Stimulated activated CD4-positive, alpha-beta T cell treated with anti-CD3 and anti-CD28 coated beads, Interleukin-4, amount 100 ng/mL, for 48 hours (primary cell): ENCODE measurements around the gene NLGN1.
"Not testable (repeated sequence)": the region's sequence is repeated elsewhere in the genome, so short reads cannot be mapped to it uniquely, and the experiment has no call there.

Source experiments
- DNase-seq, 2 donors: peaks; one replicate each; pipeline ENCODE4 v3.0.0-alpha.2; 2020; ENCODE audit warnings: low read depth in 2 of 2

NLGN1 gene

DNA sequence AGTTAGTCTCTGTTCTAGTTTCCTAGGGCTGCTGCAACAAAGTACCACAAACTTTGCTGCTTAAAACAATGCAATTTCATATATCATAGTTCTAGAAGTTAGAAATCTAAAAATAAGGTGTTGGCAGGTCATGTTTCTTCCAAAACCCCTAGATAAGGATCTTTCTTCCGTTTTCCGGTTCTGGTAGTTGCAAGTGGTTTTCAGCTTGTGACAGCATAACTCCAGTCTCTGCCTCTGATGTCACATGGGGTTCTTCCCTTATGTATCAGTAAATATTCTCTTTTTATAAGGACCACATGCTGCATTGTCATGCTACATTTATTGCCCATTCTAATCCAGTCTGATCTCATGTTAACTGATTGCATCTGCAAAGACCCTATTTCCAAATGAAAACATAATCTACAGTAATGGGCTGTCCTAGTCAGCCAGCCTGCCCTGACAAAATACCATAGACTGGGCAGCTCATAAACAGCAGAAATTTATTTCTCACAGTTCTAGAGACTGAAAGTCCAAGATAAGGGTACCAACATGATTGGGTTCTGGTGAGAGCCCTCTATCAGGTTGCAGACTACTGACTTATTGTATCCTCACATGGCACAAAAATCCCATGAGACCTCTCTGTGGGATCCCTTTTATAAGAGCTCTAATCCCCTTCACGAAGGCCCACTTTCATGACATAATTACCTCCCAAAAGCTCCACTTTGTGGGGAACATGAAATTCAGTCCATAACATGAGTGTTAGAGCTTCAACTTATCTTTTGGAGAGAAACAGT lies 819.6 kb downstream of the NLGN1 start:
- no peak for DNase-seq

GRCh38 chr3:174218016-174218415 lies 820.5 kb downstream of the NLGN1 start:
- DNase-seq, result no peak

DNA sequence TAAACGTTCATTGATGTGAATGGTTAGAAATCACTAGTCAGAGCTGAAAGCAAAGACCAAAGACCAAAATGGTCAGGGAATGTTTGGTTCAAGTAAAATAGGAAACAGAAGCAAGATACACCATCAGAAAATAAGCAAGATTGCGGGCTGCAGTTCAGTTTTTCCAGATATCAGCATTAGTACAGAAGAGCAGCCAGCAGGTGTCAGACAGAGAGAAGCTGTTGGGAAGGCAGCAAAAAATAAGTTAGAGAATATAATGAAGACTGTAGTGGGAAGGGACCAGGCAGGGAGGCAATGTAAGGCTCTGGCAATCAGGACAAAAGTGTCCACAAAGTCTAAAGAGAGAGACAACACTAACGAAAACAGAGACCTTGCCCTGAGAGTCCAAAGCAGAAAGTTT lies 822.2 kb downstream of the NLGN1 start:
- no peak for DNase-seq

- DNase-seq, result no peak
Measured at GRCh38 chr3:174220775-174221554, 823.4 kb downstream of the NLGN1 start.

DNA sequence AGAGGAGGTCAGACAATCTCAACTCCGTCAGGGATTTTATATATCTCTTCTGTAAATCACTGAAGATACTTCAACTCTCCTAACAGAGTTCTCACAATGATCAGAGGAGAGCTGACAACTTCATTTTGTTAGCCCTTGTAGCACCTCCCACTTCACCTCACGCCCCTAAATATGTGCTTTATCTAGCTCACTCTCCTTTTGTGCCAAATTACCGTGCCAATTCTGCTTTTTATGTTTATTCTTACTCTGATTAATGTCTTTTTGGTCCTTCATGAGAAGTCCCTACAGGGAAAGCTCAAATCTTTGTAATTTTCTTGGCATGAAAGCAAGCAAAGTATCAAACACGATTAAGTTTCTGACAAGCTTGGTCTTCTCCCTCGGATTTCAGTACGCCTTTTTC lies 825.5 kb downstream of the NLGN1 start:
- DNase-seq, result no peak

GRCh38 chr3:174223626-174224025 lies 826.1 kb downstream of the NLGN1 start:
- DNase-seq, result no peak

GRCh38 chr3:174229916-174230315 lies 832.4 kb downstream of the NLGN1 start:
- no peak for DNase-seq

GRCh38 chr3:174232028-174232657 lies 834.6 kb downstream of the NLGN1 start:
- not testable (repeated sequence) for DNase-seq

GRCh38 chr3:174232658-174233429 lies 835.3 kb downstream of the NLGN1 start:
- DNase-seq, result no peak

DNA sequence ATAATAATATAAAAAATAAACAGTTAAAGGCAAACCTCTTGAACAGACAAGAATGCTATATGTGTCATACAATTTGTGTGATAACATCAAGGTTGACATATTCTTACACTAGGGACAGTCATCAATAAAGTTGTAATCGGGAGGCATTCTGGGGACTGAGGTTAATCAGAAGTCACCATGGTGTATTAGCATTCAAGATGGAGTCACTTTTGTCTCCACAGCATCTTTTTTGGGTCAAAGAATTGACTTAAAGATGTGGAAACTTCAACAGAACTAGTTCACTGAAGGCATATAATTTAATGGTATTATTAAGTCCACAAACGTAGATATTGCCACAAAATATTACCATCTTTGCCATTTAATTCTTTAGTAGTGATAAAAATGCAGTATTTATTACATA lies 836.0 kb downstream of the NLGN1 start:
- no peak for DNase-seq

DNA sequence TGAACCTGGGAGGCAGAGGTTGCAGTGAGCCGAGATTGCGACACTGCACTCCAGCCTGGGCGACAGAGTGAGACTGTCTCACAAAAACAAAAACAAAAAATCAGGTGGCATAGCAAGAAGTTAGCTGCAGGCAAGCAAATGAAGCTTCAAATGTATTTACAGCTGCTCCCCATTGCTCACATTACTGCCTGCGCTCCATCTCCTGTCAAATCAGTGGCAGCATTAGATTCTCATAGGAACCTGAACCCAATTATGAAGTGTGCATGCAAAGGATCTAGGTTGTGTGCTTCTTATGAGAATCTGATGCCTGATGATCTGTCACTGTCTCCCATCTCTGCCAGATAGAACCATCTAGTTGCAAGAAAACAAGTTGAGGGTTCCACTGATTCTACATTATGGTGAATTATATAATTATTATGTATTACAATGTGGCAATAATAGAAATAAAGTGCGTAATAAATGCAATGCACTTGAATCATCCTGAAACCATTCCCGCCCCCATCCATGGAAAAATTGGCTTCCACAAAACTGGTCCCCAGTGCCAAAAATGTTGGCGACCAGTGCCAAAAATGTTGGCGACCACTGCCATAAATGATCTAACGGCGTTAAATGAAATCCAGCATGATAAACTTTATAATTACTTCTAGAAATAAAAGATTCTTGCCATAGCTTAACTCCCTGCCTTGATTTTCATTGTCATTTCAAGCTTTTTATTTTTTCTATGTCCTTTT lies 844.9 kb downstream of the NLGN1 start:
- DNase-seq, result no peak

- no peak for DNase-seq
Measured at GRCh38 chr3:174243171-174243570, 845.6 kb downstream of the NLGN1 start.

GRCh38 chr3:174247687-174248152 lies 850.2 kb downstream of the NLGN1 start:
- no peak for DNase-seq

GRCh38 chr3:174251681-174252080 lies 854.1 kb downstream of the NLGN1 start:
- no peak for DNase-seq

GRCh38 chr3:174253196-174253823 lies 855.8 kb downstream of the NLGN1 start:
- no peak for DNase-seq

DNA sequence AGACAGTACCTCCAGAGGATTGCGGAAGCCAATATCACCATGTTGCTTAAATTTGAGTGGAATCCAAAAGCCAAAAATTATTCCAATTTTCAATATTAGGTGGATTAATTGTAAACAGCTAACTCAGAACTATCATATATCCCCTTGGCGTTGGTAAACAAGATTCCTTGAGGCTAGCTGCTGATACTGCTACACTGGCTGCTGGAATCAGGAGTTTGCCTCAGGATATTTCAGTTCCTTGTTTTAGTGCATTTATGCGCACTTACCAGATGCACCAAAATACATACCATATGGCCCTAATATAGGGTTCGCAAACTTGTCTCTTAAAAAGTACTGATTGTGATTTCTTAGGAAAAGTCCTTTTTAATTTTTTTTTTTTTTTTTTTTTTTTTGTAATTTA lies 856.4 kb downstream of the NLGN1 start:
- no peak for DNase-seq

GRCh38 chr3:174255454-174255853 lies 857.9 kb downstream of the NLGN1 start:
- DNase-seq, result no peak

DNA sequence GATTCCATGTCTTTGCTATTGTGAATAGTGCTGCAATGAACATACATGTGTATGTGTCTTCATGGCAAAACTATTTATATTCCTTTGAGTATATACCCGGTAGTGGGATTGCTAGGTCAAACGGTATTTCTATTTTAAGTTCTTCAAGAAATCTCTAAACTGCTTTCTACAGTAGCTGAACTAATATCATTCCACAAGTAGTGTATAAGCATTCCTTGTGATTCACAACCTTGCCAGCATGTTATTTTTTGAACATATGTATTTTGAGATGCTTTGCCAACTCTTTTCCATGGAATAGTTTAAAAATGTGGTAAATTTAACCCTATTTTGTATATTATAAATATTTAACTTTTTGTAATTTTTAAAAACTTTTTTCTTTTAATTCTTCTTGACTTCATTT lies 868.9 kb downstream of the NLGN1 start:
- DNase-seq, result no peak

GRCh38 chr3:174268061-174268460 lies 870.5 kb downstream of the NLGN1 start:
- no peak for DNase-seq

GRCh38 chr3:174268586-174268985 lies 871.0 kb downstream of the NLGN1 start:
- no peak for DNase-seq

GRCh38 chr3:174270841-174271240 lies 873.3 kb downstream of the NLGN1 start:
- DNase-seq, result no peak
